Daoy (cell line): ENCODE results near the gene GALNT12. TPM values are rescaled to one million over a fixed set of nuclear protein-coding genes. Genes with fewer than 3 reads are reported as not detected.

Experiments used
- total RNA-seq: library from RNA; depleted of rRNA; stranded (reverse); fragments of >200 nt; shearing (Covaris generic); gene quantifications from 2 replicates; pipeline ENCODE4 v1.2.3, GENCODE V29; 2014; rRNA removed

The GALNT12 gene
- total RNA-seq, 1 experiment from 2014 or later: 5.3 TPM

Other genes with a start within 250 kb of the GALNT12 start
- 0.74 and 1.5 TPM in 2 replicates for gene GABBR2, start 98.7 kb upstream of the GALNT12 start, total RNA-seq
- gene ANKS6, start 11.1 kb upstream of the GALNT12 start, total RNA-seq: 10.3 and 28.6 TPM in 2 replicates
- gene COL15A1, start 136.2 kb downstream of the GALNT12 start, total RNA-seq: 0.74 and 0.86 TPM in 2 replicates